Breast epithelium (tissue), 3 donors: ENCODE measurements around the gene RMND5A.

Experiments used
- CTCF ChIP-seq, 3 donors: fragments of 450-650 bp; IDR thresholded peaks; one replicate each; pipeline ENCODE4 v1.5.1; 2016 to 2017; ENCODE audit warnings: antibody characterized with exemption in 3 of 3, mild to moderate bottlenecking in 3 of 3, moderate library complexity in 3 of 3
- POLR2AphosphoS5 ChIP-seq, 3 donors: sonication (generic); formaldehyde crosslinking; IDR thresholded peaks; one replicate each; pipeline ENCODE4 v1.6.1; 2017; ENCODE audit warnings: antibody characterized with exemption in 3 of 3

GRCh38 chr2:86822668-86823345, 102.7 kb downstream of the RMND5A start:
- no peak for TF ChIP-seq CTCF (IDR thresholded peaks at IDR 0.05)
- TF ChIP-seq POLR2AphosphoS5 (IDR thresholded peaks at IDR 0.05) = no peak
